Measurements from ENCODE around the gene P2RX1.
"Not testable (repeated sequence)": the region's sequence is repeated elsewhere in the genome, so short reads cannot be mapped to it uniquely, and the experiment has no call there.

The P2RX1 gene

DNA sequence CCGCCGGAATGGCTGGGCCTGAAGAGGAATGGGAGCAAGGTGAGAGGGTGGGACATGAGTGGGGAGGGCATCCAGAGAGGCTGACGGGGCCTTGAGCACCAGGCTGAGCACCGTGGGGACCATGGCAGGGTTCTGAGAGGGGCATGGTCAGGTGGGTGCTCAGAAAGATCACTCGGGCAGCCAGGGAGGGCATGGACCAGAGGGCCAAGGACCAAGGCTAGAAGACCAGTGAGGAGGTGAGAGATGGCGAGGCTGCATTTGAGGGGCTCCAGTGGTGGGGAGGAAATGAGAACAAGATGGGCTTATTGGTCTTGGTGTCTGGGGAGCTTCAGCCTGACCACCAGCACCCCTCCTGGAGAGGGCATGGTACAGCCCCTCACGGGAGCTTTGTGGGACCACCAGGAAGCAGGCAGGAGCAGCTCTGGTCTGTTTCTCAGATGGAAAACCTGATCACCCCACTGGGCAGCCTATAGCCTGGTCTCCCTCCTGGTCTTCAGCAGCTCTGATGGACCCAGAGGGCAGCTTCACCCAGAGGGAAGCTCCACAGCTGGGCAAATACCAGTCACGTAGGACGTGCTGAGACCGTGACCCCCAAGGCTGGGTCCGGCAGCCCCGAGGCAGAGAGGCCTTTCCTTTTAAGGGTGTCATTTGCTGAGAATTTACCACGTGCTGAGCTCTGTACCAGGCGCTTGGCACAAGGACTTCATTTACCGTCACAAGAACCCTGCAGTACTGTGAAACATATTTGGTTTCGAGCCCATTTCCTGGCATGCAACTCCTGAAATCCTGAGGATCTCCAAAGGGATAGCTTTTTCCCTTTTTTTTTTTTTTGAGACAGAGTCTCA is 58.8 kb downstream of the P2RX1 start:
- DNase-seq (ENCODE audit: low read depth, low spot score), result no peak

DNA sequence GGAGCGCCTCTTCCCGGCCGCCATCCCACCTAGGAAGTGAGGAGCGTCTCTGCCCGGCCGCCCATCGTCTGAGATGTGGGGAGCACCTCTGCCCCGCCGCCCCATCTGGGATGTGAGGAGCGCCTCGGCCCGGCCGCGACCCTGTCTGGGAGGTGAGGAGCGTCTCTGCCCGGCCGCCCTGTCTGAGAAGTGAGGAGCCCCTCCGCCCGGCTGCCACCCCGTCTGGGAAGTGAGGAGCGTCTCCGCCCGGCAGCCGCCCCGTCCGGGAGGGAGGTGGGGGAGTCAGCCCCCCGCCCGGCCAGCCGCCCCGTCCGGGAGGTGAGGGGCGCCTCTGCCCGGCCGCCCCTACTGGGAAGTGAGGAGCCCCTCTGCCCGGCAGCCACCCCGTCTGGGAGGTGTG is 62.1 kb downstream of the P2RX1 start:
- not testable (repeated sequence) for DNase-seq (ENCODE audit: low read depth, low spot score)

DNA sequence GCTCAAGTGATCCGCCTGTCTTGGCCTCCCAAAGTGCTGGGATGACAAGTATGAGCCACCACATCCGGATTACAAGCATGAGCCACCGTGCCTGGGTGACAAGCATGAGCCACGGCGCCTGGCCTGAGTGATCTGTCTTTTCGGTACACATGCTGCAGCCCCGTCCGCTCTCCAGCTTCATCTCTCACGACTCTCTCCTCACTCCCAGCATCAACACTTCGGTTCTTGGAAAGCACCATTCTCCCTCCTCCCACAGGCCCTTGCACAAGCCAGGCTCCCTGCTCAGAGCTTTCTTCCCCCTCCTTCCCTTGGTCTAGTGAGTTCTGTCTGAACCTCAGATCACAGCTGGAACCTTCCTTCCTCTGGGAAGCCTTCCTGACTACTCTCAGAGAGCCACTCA is 63.7 kb downstream of the P2RX1 start:
- no peak for DNase-seq (ENCODE audit: low read depth, low spot score)

DNA sequence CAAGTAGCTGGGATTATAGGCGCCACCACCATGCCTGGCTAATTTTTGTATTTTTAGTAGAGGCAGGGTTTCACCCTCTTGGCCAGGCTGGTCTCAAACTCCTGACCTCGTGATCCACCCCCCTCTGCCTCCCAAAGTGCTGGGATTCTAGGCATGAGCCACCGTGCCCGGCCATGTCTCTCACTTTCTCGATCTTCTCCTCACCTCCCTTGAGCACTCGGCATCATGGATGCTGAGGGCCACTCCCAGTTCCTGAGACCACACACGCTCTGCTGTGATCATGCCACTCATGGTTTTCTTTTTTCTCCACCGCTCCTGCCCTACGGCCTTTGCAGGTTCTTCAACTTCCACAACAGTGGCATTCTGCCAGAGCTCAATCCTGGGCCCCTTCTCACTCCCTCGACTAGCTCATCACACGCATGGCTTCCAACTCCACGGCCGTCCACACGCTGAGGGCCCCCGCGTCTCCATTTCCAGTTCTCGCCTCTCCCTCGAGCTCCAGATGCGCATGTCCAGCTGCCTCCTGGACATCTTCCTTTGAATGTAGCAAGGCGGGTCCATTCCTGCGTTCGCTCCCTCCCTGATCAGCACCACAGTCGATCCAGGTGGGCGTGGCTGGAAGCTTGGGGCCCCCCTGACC is 64.7 kb downstream of the P2RX1 start:
- no peak for DNase-seq (ENCODE audit: low read depth, low spot score)

DNA sequence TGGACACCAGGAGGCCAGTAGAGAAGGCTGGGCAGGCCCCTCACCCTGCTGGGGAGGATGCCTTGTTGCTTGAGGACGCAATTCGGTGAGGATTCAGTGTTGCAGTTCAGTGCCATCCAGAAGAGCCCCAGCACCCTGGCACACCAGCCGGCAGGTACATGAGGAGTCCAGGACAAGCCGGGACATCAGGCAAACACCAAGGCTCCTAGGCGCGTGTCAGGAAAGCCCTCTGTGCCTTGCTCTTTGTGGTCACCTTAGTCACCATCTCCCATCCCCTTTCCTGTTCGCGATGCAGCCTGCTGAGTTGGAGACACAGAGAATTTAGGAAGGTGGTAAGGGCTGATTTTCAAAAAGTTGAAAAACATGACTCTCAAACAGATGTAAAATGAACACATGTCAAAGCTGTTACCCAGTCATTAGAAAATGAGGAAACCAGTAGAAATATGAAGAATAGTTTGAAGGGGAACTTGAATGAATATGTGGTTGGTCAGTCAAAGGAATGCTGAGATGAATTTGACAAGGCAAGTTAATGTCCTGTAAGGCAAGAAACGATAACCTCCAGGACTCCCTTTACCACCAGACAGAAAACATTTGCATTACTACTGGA is 67.9 kb downstream of the P2RX1 start:
- DNase-seq (ENCODE audit: low read depth, low spot score), result no peak

DNA sequence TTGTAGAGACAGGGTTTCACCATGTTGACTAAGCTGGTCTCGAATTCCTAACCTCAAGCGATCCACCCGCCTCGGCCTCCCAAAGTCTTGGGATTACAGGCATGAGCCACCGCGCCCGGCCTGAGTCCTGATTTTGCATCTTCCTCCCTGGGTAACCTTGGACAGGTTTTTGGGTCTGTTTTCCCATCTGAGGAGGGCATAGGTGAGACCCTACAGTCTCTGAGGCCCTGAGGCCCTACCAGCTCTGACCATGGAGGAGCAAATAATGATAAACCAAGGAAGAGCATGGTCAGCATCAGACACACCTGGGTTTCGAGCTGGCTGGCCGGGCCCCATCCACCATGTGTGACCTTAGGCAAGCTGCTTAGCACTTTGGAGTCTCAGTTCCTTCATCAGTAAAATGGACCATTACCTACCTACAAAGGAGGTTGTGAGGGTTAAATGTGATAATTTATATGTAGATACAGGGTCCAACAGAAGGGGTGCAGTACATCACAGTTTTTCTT is 69.0 kb downstream of the P2RX1 start:
- no peak for DNase-seq (ENCODE audit: low read depth, low spot score)

Measured in activated CD4-positive, CD25-positive, alpha-beta regulatory T cell treated with anti-CD3 and anti-CD28 coated beads, Interleukin-2, amount 50 U/mL, for 16 hours (primary cell).